ENCODE results near the gene DHDH. TPM values are rescaled to one million over a fixed set of nuclear protein-coding genes. Genes with fewer than 3 reads are reported as not detected.

The DHDH gene
- total and polyA plus RNA-seq, 2 of the 13 experiments (the other 11 are each of a cell fraction or from before 2014, with no cell fraction given): 0.13 to 0.91 TPM

- H3K79me2 ChIP-seq (ENCODE audit: insufficient read depth, low read length): peaks cover 14% of the 10 kb centered on the region
- peak within 1 kb of the TSS; percentile 77 for H3K27ac ChIP-seq (ENCODE audit: extremely low read length, insufficient read depth, low read length)
- DNase-seq (ENCODE audit: low spot score): peak; percentile 97
- ChIA-PET CTCF (ENCODE audit: low intra/inter-chr PET ratio, low total read pairs) (no interaction called here), POLR2A (interaction anchor here (0.8 to 3.1 kb wide), 17 partner anchors 16 to 281 kb away, joined by 3 to 26 read pairs (median 7); partner anchors contain the start of genes BAX, DHDH, FTL and GYS1)
- no peaks in the 10 kb centered on the region; a peak in 1 of 5 replicates for H3K27me3 ChIP-seq (ENCODE audit: control insufficient read depth in 1 of 2, insufficient read depth in 2 of 2, low read length in 2 of 2)
- H3K4me1 ChIP-seq (ENCODE audit: insufficient read depth, low read length): peaks cover 44% of the 10 kb centered on the region
- WGBS (ENCODE audit: low lambda C conversion rate): 2% methylated on average over 28 of the region's 34 CpGs
- H2AFZ ChIP-seq (ENCODE audit: low read length): peak within 1 kb of the TSS; percentile 69
- peak; percentile 91 for ATAC-seq
- intact Hi-C loops (cut with micrococcal nuclease; ENCODE audit: unreplicated experiment): loop anchor here (2.0 kb wide), 1 partner anchor 63 kb away; no protein-coding TSS in a partner anchor
- no peaks in the 10 kb centered on the region for H3K9me3 ChIP-seq (ENCODE audit: low read length)
- no TSS peak for BruUV-seq (replicated peaks)
- peak within 1 kb of the TSS; percentile 80 for H3K4me2 ChIP-seq (ENCODE audit: low read depth, low read length)
- peaks cover 2 to 7% of the 10 kb centered on the region in 2 experiments; a peak in 4 of 5 replicates for H3K36me3 ChIP-seq (replicated peaks in 1 of 2; ENCODE audit: control insufficient read depth in 1 of 2, insufficient read depth in 2 of 2, low read length in 2 of 2)
- H4K20me1 ChIP-seq (ENCODE audit: insufficient read depth, low read length): no peaks in the 10 kb centered on the region
- peak within 1 kb of the TSS; percentile 73 to 97 (median 96) for H3K4me3 ChIP-seq (replicated peaks in 1 of 3; ENCODE audit: insufficient read depth in 1 of 3, low read depth in 2 of 3, low read length in 3 of 3)
- FAIRE-seq: peak; percentile 93
- H3K9ac ChIP-seq (ENCODE audit: insufficient read depth, low read depth, low read length): peak within 1 kb of the TSS; percentile 84
- in situ Hi-C loops (cut with HindIII; ENCODE audit: extremely low pct_ligation_motif_present, low pct_unique_long_range_greater_than_20kb): no loop called here
- peak; percentile 58; the same call in 1 of the 2 replicates for TF ChIP-seq NRL (CRISPR knock-in tag; IDR thresholded peaks at IDR 0.05; ENCODE audit: borderline replicate concordance)
- TF ChIP-seq, protein P1, sequence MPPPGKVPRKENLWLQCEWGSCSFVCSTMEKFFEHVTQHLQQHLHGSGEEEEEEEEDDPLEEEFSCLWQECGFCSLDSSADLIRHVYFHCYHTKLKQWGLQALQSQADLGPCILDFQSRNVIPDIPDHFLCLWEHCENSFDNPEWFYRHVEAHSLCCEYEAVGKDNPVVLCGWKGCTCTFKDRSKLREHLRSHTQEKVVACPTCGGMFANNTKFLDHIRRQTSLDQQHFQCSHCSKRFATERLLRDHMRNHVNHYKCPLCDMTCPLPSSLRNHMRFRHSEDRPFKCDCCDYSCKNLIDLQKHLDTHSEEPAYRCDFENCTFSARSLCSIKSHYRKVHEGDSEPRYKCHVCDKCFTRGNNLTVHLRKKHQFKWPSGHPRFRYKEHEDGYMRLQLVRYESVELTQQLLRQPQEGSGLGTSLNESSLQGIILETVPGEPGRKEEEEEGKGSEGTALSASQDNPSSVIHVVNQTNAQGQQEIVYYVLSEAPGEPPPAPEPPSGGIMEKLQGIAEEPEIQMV (CRISPR knock-in tag; IDR thresholded peaks at IDR 0.05; ENCODE audit: low read depth): 0 out of 2 replicates have a peak, but pooled peaks have one; percentile 73
- peak; percentile 56; the same call in 1 of the 2 replicates for TF ChIP-seq ARID4A (CRISPR knock-in tag; IDR thresholded peaks at IDR 0.05; ENCODE audit: borderline replicate concordance)
- no peak for TF ChIP-seq ZMYM4 (CRISPR knock-in tag; IDR thresholded peaks at IDR 0.05)
- peak; percentile 59; the same call in 1 of the 2 replicates for TF ChIP-seq XBP1 (CRISPR knock-in tag; IDR thresholded peaks at IDR 0.05)
- peak; percentile 27; the same call in 1 of the 2 replicates for TF ChIP-seq ZNF430 (CRISPR knock-in tag; IDR thresholded peaks at IDR 0.05)
- TF ChIP-seq ZNF740 (CRISPR knock-in tag; IDR thresholded peaks at IDR 0.05): no peak
- TF ChIP-seq IRF9 (CRISPR knock-in tag; IDR thresholded peaks at IDR 0.05; ENCODE audit: borderline replicate concordance): peak; percentile 45; the same call in 1 of the 2 replicates
- TF ChIP-seq, protein P2, sequence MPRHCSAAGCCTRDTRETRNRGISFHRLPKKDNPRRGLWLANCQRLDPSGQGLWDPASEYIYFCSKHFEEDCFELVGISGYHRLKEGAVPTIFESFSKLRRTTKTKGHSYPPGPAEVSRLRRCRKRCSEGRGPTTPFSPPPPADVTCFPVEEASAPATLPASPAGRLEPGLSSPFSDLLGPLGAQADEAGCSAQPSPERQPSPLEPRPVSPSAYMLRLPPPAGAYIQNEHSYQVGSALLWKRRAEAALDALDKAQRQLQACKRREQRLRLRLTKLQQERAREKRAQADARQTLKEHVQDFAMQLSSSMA (CRISPR knock-in tag; IDR thresholded peaks at IDR 0.05): no peak
- 0 out of 2 replicates have a peak, but pooled peaks have one; percentile 37 for TF ChIP-seq ZNF263 (CRISPR knock-in tag; IDR thresholded peaks at IDR 0.05)
- TF ChIP-seq, protein P3, sequence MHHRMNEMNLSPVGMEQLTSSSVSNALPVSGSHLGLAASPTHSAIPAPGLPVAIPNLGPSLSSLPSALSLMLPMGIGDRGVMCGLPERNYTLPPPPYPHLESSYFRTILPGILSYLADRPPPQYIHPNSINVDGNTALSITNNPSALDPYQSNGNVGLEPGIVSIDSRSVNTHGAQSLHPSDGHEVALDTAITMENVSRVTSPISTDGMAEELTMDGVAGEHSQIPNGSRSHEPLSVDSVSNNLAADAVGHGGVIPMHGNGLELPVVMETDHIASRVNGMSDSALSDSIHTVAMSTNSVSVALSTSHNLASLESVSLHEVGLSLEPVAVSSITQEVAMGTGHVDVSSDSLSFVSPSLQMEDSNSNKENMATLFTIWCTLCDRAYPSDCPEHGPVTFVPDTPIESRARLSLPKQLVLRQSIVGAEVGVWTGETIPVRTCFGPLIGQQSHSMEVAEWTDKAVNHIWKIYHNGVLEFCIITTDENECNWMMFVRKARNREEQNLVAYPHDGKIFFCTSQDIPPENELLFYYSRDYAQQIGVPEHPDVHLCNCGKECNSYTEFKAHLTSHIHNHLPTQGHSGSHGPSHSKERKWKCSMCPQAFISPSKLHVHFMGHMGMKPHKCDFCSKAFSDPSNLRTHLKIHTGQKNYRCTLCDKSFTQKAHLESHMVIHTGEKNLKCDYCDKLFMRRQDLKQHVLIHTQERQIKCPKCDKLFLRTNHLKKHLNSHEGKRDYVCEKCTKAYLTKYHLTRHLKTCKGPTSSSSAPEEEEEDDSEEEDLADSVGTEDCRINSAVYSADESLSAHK (CRISPR knock-in tag; IDR thresholded peaks at IDR 0.05; ENCODE audit: borderline replicate concordance): no peak
Observed at GRCh38 chr19:48899781-48900476, 33.6 kb upstream of the DHDH start, which contains the start of gene NUCB1. TSS of gene NUCB1 (plus strand) at chr19:48900312. CDS start at chr19:48900797, 485 bp downstream.
